Airway epithelial cell (primary cell): ENCODE results near the gene CHRDL2. TPM values are rescaled to one million over a fixed set of nuclear protein-coding genes. Genes with fewer than 3 reads are reported as not detected.

Experiments used
- total RNA-seq: library from RNA; depleted of rRNA; stranded (reverse); fragments of >200 nt; gene quantifications from 2 replicates; pipeline ENCODE4 v1.2.3, GENCODE V29; 2015

Gene CHRDL2, protein sequence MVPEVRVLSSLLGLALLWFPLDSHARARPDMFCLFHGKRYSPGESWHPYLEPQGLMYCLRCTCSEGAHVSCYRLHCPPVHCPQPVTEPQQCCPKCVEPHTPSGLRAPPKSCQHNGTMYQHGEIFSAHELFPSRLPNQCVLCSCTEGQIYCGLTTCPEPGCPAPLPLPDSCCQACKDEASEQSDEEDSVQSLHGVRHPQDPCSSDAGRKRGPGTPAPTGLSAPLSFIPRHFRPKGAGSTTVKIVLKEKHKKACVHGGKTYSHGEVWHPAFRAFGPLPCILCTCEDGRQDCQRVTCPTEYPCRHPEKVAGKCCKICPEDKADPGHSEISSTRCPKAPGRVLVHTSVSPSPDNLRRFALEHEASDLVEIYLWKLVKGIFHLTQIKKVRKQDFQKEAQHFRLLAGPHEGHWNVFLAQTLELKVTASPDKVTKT
- not detected in 2 replicates for total RNA-seq

DNA sequence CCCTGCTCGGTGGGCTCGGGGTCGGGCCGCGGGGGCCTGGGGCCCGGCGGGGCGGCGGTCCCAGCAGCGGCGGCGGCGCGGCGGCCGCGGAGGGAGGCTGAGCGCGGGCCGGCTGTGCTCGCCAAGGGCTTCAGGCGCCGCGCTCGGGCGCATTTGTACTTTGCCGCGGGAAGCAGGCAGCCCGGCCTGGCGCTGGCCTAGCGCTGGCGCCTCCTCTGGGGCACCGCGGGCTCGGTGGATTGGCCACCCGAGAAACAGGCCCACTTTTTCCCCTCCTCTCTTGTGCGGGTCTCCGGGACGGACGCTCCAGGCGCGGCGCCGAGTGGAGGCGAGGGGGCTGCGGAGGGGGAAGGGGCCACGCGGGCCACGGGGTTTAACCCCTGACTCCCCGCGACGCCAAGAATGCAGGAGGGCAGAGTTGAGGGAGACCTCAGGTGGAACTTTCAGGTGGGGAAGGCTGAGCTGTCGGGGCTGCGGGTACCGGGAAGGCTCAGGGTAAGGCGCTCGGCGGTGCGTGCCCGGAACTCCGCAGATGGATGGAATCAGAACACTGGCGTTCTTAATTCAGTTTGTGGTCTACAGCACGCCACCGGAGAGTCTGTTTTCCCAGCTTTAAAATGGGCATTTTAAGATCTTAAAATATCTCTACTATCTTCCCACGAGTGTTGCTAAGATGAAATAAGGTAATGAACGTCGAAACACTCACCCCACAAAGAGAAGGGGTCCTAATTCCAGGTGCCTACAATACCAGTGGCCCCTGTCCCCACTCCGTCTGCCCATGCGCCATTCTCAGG, at the start of gene CHRDL2:
TSS of gene CHRDL2 (minus strand) at position 126 of the 794 bp plus-strand sequence. CDS start 538 bp downstream, outside the sequence.

DNA sequence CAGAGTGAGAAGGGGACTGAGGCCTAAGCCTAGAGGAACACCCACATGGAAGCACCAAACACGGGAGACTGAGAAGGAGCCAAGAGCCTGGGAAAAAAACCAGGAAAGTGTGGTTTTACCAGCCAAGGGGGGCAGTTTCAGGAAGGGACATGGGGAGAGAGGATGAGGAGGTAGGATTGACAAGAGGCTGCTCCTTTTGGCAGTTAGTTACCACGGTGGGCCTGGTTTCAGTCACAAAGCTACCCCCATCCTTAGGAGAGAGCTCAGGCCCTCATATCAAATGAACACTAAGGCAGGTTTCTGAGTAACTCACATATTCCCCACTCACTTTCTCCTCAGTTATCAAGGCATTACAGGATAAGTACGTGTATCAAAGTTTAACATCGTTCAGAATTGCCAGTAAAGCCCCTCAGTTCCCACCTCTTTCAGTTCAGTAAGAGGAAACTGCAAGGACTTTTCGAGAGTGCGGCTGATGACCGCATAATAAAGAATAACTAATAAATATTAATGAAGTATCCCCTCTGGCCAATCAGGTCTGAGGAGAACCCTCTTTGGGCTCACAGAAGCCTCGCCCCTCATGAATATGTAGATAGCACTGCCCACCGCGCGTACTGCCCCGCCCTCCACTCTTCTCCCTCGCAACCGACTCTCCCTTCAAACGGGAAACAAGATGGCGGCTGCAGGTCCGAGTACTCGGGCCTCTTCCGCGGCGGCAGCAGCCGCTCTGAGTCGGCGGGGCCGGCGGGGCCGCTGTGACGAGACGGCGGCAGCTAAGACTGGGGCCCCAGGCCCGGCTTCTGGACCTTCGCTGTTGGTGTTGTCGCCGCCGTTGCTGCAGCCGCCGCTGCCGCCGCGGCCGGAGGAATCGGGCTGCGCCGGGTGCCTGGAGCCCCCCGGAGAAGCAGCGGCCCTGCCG, 17.2 kb upstream of the CHRDL2 start, which contains the start of gene RNF169:
TSS of gene RNF169 (plus strand) at position 639 of the 916 bp plus-strand sequence. CDS start at position 671, 32 bp downstream.

Other genes with a start within 250 kb of the CHRDL2 start
- gene LIPT2, start 237.7 kb downstream of the CHRDL2 start, total RNA-seq, result 1.5 and 4.4 TPM in 2 replicates
- 8.5 and 9.5 TPM in 2 replicates for gene POLD3, start 138.8 kb downstream of the CHRDL2 start, total RNA-seq
- 6.5 and 10.8 TPM in 2 replicates for gene RNF169, start 17.4 kb upstream of the CHRDL2 start, total RNA-seq
- 14.7 and 17.1 TPM in 2 replicates for gene XRRA1, start 217.7 kb upstream of the CHRDL2 start, total RNA-seq
- 23.2 and 65.3 TPM in 2 replicates for gene SPCS2, start 217.8 kb upstream of the CHRDL2 start, total RNA-seq